SJCRH30 (cell line): Measurements from ENCODE around the gene ACRBP. TPM values are rescaled to one million over a fixed set of nuclear protein-coding genes. Genes with fewer than 3 reads are reported as not detected.

Experiments used
- DNase-seq, 2 experiments: peaks; one replicate each; pipeline ENCODE4 v3.0.0-alpha.2; 2015 to 2020
- H3K27ac ChIP-seq: fragments of 250-450 bp; sonication (Bioruptor Pico); 2 replicates; pipeline ENCODE4 v1.5.1; 2020; ENCODE audit warnings: mild to moderate bottlenecking, moderate library complexity
- H3K27me3 ChIP-seq: fragments of 250-450 bp; sonication (Bioruptor Pico); 2 replicates; pipeline ENCODE4 v1.5.1; 2020; ENCODE audit warnings: mild to moderate bottlenecking, moderate library complexity
- H3K36me3 ChIP-seq: fragments of 250-450 bp; sonication (Bioruptor Pico); 2 replicates; pipeline ENCODE4 v1.5.1; 2020; ENCODE audit warnings: mild to moderate bottlenecking, moderate library complexity
- H3K4me1 ChIP-seq: fragments of 250-450 bp; sonication (Bioruptor Pico); 2 replicates; pipeline ENCODE4 v1.5.1; 2020; ENCODE audit warnings: mild to moderate bottlenecking, moderate library complexity
- H3K4me3 ChIP-seq: fragments of 250-450 bp; sonication (Bioruptor Pico); 2 replicates; pipeline ENCODE4 v1.5.1; 2020; ENCODE audit warnings: mild to moderate bottlenecking, moderate library complexity
- H3K9me3 ChIP-seq: fragments of 250-450 bp; sonication (Bioruptor Pico); replicated peaks from 2 replicates; pipeline ENCODE4 v1.5.1; 2020; ENCODE audit warnings: mild to moderate bottlenecking, moderate library complexity
- total RNA-seq: library from RNA; depleted of rRNA; stranded (reverse); fragments of >200 nt; shearing (Covaris generic); gene quantifications from 2 replicates; pipeline ENCODE4 v1.2.3, GENCODE V29; 2014

ACRBP gene
- total RNA-seq, 1 experiment from 2014 or later: not detected

GRCh38 chr12:6664902-6665301 is 17.7 kb upstream of the ACRBP start:
- Histone ChIP-seq H3K27ac (no peak overlapping the region), H3K36me3 (peaks cover 27% of the 10 kb centered on the region), H3K4me3 (no peak overlapping the region), H3K27me3 (no peaks in the 10 kb centered on the region), H3K4me1 (0 out of 2 replicates have a peak, but pooled peaks cover 3% of the 10 kb centered on the region), H3K9me3 (no peaks in the 10 kb centered on the region)
- DNase-seq: no peak

- H3K27me3 ChIP-seq: no peaks in the 10 kb centered on the region
- H3K27ac ChIP-seq: peak within 1 kb of the TSS; percentile 77
- peak within 1 kb of the TSS; percentile 74 for H3K4me3 ChIP-seq
- 0 out of 2 replicates have a peak, but pooled peaks cover 3% of the 10 kb centered on the region for H3K4me1 ChIP-seq
- no peaks in the 10 kb centered on the region for H3K9me3 ChIP-seq
- H3K36me3 ChIP-seq: peaks cover 12% of the 10 kb centered on the region; the same call in 1 of the 2 replicates
- peak; percentile 99 for DNase-seq
Observed at GRCh38 chr12:6662906-6663742, 15.9 kb upstream of the ACRBP start, which contains the start of gene ING4. TSS of gene ING4 (minus strand) at chr12:6663119. CDS start at chr12:6663101, 18 bp downstream.

- Histone ChIP-seq H3K4me1 (0 out of 2 replicates have a peak, but pooled peaks cover 3% of the 10 kb centered on the region), H3K9me3 (no peaks in the 10 kb centered on the region), H3K4me3 (peak overlapping the region; percentile 74), H3K27me3 (no peaks in the 10 kb centered on the region), H3K27ac (peak overlapping the region; percentile 57), H3K36me3 (peaks cover 9% of the 10 kb centered on the region; the same call in 1 of the 2 replicates)
- no peak for DNase-seq
Observed at GRCh38 chr12:6662602-6662905, 15.3 kb upstream of the ACRBP start.

GRCh38 chr12:6653987-6654386 is 6.8 kb upstream of the ACRBP start:
- H3K27ac ChIP-seq: no peak overlapping the region
- no peak overlapping the region for H3K4me3 ChIP-seq
- no peaks in the 10 kb centered on the region for H3K4me1 ChIP-seq
- peaks cover 15% of the 10 kb centered on the region for H3K36me3 ChIP-seq
- no peak for DNase-seq
- no peaks in the 10 kb centered on the region for H3K27me3 ChIP-seq
- H3K9me3 ChIP-seq: no peaks in the 10 kb centered on the region

GRCh38 chr12:6653342-6653741 is 6.1 kb upstream of the ACRBP start:
- H3K4me3 ChIP-seq: no peak overlapping the region
- DNase-seq: no peak
- no peaks in the 10 kb centered on the region for H3K4me1 ChIP-seq
- H3K27ac ChIP-seq: no peak overlapping the region
- no peaks in the 10 kb centered on the region for H3K9me3 ChIP-seq
- peaks cover 18% of the 10 kb centered on the region for H3K36me3 ChIP-seq
- H3K27me3 ChIP-seq: no peaks in the 10 kb centered on the region

- Histone ChIP-seq H3K27ac (no peak overlapping the region), H3K9me3 (no peaks in the 10 kb centered on the region), H3K4me3 (no peak overlapping the region), H3K36me3 (peaks cover 25% of the 10 kb centered on the region), H3K4me1 (no peaks in the 10 kb centered on the region), H3K27me3 (no peaks in the 10 kb centered on the region)
- no peak for DNase-seq
Observed at GRCh38 chr12:6652391-6652790, 5.2 kb upstream of the ACRBP start.

GRCh38 chr12:6650832-6651231 is 3.6 kb upstream of the ACRBP start:
- peaks cover 24% of the 10 kb centered on the region for H3K36me3 ChIP-seq
- no peaks in the 10 kb centered on the region for H3K9me3 ChIP-seq
- no peaks in the 10 kb centered on the region for H3K4me1 ChIP-seq
- H3K4me3 ChIP-seq: no peak overlapping the region
- H3K27ac ChIP-seq: no peak overlapping the region
- no peak for DNase-seq
- H3K27me3 ChIP-seq: no peaks in the 10 kb centered on the region

- Histone ChIP-seq H3K27ac (no peak overlapping the region), H3K9me3 (peaks cover 5% of the 10 kb centered on the region; the same call in 1 of the 2 replicates), H3K4me3 (no peak overlapping the region), H3K36me3 (peaks cover 11% of the 10 kb centered on the region), H3K27me3 (no peaks in the 10 kb centered on the region), H3K4me1 (no peaks in the 10 kb centered on the region)
- DNase-seq: no peak
Observed at GRCh38 chr12:6646276-6647082, 753 bp downstream of the ACRBP start.

GRCh38 chr12:6644903-6645302 is 2.3 kb downstream of the ACRBP start:
- Histone ChIP-seq H3K4me1 (no peaks in the 10 kb centered on the region), H3K4me3 (no peak overlapping the region), H3K36me3 (peaks cover 11% of the 10 kb centered on the region), H3K27ac (no peak overlapping the region), H3K27me3 (no peaks in the 10 kb centered on the region), H3K9me3 (peaks cover 5% of the 10 kb centered on the region; the same call in 1 of the 2 replicates)
- DNase-seq: no peak

- Histone ChIP-seq H3K9me3 (peaks cover 5% of the 10 kb centered on the region; the same call in 1 of the 2 replicates), H3K4me3 (no peak overlapping the region), H3K4me1 (no peaks in the 10 kb centered on the region), H3K27me3 (no peaks in the 10 kb centered on the region), H3K36me3 (peaks cover 11% of the 10 kb centered on the region), H3K27ac (no peak overlapping the region)
- DNase-seq: no peak
Observed at GRCh38 chr12:6644257-6644596, 3.0 kb downstream of the ACRBP start.

- Histone ChIP-seq H3K4me3 (no peak overlapping the region), H3K27ac (no peak overlapping the region)
Observed at GRCh38 chr12:6643569-6644256, 3.5 kb downstream of the ACRBP start.

GRCh38 chr12:6641131-6641530 is 6.1 kb downstream of the ACRBP start:
- Histone ChIP-seq H3K9me3 (peaks cover 5% of the 10 kb centered on the region; the same call in 1 of the 2 replicates), H3K4me3 (no peak overlapping the region), H3K27ac (no peak overlapping the region), H3K36me3 (no peaks in the 10 kb centered on the region), H3K27me3 (no peaks in the 10 kb centered on the region), H3K4me1 (no peaks in the 10 kb centered on the region)
- no peak for DNase-seq

More at GRCh38 chr12:6643569-6644256, 3.5 kb downstream of the ACRBP start:
- H3K36me3 ChIP-seq: peaks cover 11% of the 10 kb centered on the region
- H3K27me3 ChIP-seq: no peaks in the 10 kb centered on the region
- H3K4me1 ChIP-seq: no peaks in the 10 kb centered on the region
- no peak for DNase-seq
- H3K9me3 ChIP-seq: peaks cover 5% of the 10 kb centered on the region; the same call in 1 of the 2 replicates

GRCh38 chr12:6640497-6640896 is 6.7 kb downstream of the ACRBP start:
- Histone ChIP-seq H3K27ac (no peak overlapping the region), H3K27me3 (no peaks in the 10 kb centered on the region), H3K9me3 (peaks cover 5% of the 10 kb centered on the region; the same call in 1 of the 2 replicates), H3K4me3 (no peak overlapping the region), H3K4me1 (no peaks in the 10 kb centered on the region), H3K36me3 (no peaks in the 10 kb centered on the region)
- DNase-seq: no peak

GRCh38 chr12:6639151-6639801 is 8.0 kb downstream of the ACRBP start:
- H3K27ac ChIP-seq: no peak overlapping the region
- no peak for DNase-seq
- no peak overlapping the region for H3K4me3 ChIP-seq
- H3K27me3 ChIP-seq: no peaks in the 10 kb centered on the region
- H3K36me3 ChIP-seq: no peaks in the 10 kb centered on the region
- H3K4me1 ChIP-seq: no peaks in the 10 kb centered on the region
- H3K9me3 ChIP-seq: peaks cover 5% of the 10 kb centered on the region; the same call in 1 of the 2 replicates
